ENCODE data around the gene TMED10.
"Not testable (repeated sequence)": the region's sequence is repeated elsewhere in the genome, so short reads cannot be mapped to it uniquely, and the experiment has no call there.

TMED10 gene

GRCh38 chr14:75156901-75157300, 19.5 kb downstream of the TMED10 start:
- FAIRE-seq = no peak

GRCh38 chr14:75156111-75156510, 20.3 kb downstream of the TMED10 start:
- FAIRE-seq = no peak

- FAIRE-seq = no peak
These were observed 21.2 kb downstream of the TMED10 start for GRCh38 chr14:75155169-75155568.

- no peak for FAIRE-seq
These were observed 23.1 kb downstream of the TMED10 start for GRCh38 chr14:75153295-75153694.

GRCh38 chr14:75151851-75152250, 24.6 kb downstream of the TMED10 start:
- FAIRE-seq = no peak

GRCh38 chr14:75150637-75151036, 25.8 kb downstream of the TMED10 start:
- not testable (repeated sequence) for FAIRE-seq

GRCh38 chr14:75150150-75150549, 26.3 kb downstream of the TMED10 start:
- FAIRE-seq = no peak

GRCh38 chr14:75147423-75148071, 28.9 kb downstream of the TMED10 start:
- FAIRE-seq = no peak

- FAIRE-seq = no peak
These were observed 31.5 kb downstream of the TMED10 start for GRCh38 chr14:75144944-75145343.

DNA sequence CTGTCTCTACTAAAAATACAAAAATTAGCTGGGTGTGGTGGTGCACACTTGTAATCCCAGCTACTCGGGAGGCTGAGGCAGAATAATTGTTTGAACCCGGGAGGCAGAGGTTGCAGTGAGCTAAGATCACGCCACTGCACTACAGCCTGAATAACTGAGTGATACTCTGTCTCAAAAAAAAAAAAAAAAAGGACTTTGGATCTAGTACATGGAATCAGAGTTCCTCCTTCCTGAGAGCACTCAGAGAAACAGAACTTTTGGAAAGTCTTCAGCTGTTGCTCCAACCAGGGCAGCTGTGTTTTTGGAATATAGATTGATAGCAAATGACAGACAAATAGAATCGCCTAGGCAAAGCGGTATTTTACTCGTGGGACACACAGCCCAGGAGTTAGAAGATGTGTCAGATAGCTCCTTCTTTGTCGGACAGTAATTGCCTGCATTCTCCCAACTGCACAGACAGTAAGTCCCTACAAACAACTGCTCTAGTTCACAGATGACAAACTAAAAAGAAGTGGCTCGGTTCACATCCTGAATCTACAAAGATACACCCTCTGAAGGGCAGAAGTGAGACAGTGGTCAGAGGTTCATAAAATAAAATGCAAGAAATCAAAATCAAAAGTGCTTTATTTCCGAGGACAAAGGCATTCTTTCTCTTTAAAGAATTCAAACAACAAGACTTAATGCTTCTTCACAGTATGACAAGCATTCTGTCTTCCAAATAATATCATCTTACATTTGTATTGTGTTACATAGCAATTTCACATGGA, 32.5 kb downstream of the TMED10 start:
- no peak for FAIRE-seq

DNA sequence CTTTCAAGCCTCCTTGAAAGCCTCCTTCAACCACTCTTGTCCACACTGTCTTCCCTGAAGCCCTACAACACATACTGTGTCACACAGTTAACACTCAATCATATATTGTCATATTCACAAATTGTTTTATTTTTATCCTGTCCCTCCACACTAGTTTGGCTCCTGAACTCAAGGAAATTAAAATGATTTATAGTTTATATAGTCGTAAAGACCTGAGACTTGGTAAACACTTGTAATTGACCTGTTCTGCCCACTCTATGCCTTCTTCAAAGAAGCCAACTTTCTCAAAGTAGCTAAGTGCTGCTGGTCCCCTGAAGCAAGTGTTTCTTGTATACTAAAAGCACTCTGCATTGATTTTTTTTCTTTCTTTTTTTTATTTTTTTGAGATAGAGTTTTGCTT, 33.9 kb downstream of the TMED10 start:
- FAIRE-seq = no peak

- FAIRE-seq = peak; percentile 41
These were observed 34.4 kb downstream of the TMED10 start for GRCh38 chr14:75141967-75142366.

- no peak for FAIRE-seq
These were observed 35.4 kb downstream of the TMED10 start for GRCh38 chr14:75141062-75141461.

DNA sequence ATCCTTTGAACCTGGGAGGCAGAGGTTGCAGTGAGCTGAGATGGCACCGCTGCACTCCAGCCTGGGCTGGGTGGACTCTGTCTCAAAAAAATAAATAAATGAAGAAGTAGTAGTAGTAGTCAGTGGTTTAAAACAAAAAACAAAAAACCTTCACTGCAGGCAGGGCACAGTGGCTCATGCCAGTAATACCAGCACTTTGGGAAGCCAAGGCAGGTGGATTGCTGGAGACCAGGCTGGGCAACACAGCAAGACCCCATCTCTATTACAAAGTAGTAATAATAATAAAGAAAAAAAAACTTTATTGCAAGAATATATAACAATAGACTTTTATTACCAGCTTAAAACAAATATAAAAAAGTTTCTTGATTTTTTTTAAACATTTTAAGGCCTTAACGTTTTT, 35.8 kb downstream of the TMED10 start:
- FAIRE-seq = no peak

- FAIRE-seq = no peak
These were observed 37.2 kb downstream of the TMED10 start for GRCh38 chr14:75139185-75139584.

- FAIRE-seq = no peak
These were observed 37.9 kb downstream of the TMED10 start for GRCh38 chr14:75138492-75138891.

GRCh38 chr14:75134644-75135043, 41.8 kb downstream of the TMED10 start:
- no peak for FAIRE-seq

GRCh38 chr14:75133597-75133996, 42.8 kb downstream of the TMED10 start:
- FAIRE-seq = no peak

DNA sequence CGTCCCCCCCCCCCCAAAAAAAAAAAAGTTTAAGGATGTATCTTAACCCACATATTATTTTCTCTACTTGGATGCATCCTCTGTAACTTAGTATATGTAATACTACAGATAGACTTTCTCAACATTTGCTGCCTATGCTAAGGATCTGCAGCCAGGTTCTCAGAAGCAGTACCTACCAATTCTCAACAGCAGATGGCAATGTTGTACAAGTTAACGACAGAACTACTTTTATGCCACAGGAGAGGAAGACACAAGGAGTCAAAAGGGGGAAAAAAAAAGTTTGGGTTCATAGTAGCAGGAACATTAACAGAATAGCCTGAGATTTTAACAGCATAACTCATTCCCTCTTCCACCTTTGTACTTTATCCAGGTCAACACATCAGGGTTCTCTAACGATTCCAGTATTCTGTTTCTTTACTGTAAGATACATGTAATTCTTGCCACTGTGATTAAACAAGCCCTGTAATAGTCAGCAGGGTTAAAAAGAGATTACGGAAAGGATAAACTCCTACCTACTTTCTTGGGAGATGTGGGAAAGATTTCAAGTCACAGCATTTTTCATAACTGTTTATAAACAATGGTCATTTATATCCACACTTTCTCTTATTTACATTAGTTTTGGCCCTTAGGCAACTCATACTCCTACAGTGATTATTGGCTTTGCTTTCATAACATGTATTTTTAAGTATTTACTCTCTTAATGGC, 43.9 kb downstream of the TMED10 start:
- peak; percentile 97 for FAIRE-seq

GRCh38 chr14:75128596-75128990, 47.8 kb downstream of the TMED10 start:
- FAIRE-seq = no peak

GRCh38 chr14:75127903-75128595, 48.4 kb downstream of the TMED10 start:
- no peak for FAIRE-seq

GRCh38 chr14:75127474-75127820, 49.0 kb downstream of the TMED10 start:
- not testable (repeated sequence) for FAIRE-seq

DNA sequence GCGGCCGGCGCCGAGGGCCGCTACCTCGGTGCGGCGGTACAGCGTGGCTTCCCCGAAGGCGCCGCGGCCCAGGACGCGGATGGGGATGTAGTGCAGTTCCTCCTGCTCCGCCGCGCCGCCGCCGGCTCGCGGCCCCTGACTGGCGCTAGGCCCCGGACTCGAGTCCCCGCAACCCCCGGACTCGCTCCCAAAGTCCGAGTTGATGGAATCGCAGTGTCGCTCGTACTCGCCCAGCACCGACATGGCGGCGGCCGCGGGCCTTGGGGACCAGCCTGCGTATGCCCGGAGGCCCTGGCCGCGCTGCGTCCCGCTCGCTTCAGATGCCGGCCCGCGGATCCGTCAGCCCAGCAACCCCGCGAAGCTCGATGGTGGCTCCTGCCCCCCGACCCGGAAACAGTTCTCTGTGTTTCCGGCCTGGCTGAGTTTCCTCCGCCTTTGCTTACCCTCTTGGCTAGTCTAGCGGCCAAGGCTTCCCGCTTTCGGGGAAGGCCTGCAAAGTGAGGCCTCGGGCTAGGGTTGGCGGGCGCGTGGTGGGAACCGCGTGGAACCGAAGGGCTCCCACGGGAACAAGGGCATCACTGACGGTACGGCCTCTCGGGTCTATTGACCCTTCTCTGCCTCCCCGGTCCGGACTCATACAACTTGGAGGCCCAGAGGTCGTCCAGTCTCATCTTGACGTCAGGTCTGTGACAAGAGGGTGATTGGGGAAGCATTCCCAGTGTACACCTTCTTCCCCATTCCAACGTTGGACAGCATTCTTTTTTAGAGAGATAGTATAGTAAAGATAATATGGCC, 49.5 kb downstream of the TMED10 start, which contains the start of gene NEK9:
Gene NEK9 (minus strand): TSS at position 370 of the 795 bp plus-strand sequence. CDS start 127 bp downstream, at position 243.
- no peak for FAIRE-seq
